Adrenal gland (tissue), 5 donors: ENCODE results near the gene PRSS21.

ENCODE experiments used
- POLR2A ChIP-seq, 2 donors: fragments of 450-650 bp; IDR thresholded peaks; one replicate each; pipeline ENCODE4 v1.6.1; 2017; ENCODE audit warnings: antibody characterized with exemption in 2 of 2, mild to moderate bottlenecking in 2 of 2, moderate library complexity in 1 of 2
- TF ChIP-seq, protein P1 (sequence below), 6 experiments: fragments of 450-650 bp in 4 of 6; fragments of 200-600 bp in 2 of 6; sonication (generic) in 1 of 6; IDR thresholded peaks; 1 replicate in 5 of 6; 2 replicates in 1 of 6; pipeline versions ENCODE4 v1.5.1 to v1.8.0; 2016 to 2021; ENCODE audit warnings: antibody characterized with exemption in 6 of 6, mild to moderate bottlenecking in 2 of 6, moderate library complexity in 1 of 6
- donor health status: DM: no; HTN: no; CAD: no.

DNA sequence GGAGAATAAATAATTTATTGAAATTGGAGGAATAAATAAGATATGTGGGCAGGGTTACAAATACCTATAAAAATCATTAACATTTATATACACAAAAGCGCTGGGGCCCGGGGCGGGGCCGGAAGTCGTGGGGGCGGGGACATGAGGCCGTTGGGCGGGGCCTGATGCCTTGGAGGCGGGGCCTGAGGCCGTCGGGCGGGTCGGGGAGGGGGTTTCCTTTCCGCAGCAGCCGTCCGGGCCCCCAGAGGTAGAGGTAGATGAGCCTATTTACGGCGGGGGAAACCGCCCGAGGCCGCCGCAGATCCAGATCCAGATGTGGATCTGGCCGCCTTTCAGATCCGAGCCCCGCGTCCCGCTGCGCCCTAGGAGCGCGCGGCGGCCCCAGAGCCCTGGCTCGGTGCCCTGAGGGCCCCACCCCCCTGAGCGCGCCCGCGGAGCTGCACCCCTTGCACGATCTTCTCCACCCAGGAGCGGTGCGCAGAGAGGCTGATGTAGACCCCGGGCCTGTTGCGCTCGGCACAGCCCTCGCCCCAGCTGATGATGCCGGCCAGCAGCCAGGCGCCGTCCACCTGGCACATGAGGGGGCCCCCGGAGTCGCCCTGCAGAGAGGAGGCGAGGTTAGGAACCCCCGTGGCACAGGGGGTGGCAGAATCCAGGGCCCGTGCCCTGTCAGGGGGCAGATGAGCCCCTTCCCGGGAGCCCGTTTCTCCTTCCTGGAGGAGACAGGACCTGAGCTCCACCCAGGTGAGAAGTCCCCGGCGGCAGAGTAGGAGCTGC, 35.9 kb downstream of the PRSS21 start:
- TF ChIP-seq, protein P1, sequence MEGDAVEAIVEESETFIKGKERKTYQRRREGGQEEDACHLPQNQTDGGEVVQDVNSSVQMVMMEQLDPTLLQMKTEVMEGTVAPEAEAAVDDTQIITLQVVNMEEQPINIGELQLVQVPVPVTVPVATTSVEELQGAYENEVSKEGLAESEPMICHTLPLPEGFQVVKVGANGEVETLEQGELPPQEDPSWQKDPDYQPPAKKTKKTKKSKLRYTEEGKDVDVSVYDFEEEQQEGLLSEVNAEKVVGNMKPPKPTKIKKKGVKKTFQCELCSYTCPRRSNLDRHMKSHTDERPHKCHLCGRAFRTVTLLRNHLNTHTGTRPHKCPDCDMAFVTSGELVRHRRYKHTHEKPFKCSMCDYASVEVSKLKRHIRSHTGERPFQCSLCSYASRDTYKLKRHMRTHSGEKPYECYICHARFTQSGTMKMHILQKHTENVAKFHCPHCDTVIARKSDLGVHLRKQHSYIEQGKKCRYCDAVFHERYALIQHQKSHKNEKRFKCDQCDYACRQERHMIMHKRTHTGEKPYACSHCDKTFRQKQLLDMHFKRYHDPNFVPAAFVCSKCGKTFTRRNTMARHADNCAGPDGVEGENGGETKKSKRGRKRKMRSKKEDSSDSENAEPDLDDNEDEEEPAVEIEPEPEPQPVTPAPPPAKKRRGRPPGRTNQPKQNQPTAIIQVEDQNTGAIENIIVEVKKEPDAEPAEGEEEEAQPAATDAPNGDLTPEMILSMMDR (IDR thresholded peaks at IDR 0.05) = no peak
- TF ChIP-seq POLR2A (IDR thresholded peaks at IDR 0.05) = no peak
